A549 treated with dexamethasone at 1 μM for 4 hours (cell line): ENCODE results near the gene EDARADD. TPM values are rescaled to one million over a fixed set of nuclear protein-coding genes. Genes with fewer than 3 reads are reported as not detected.

Experiments
- total RNA-seq: library from RNA; stranded (reverse); fragments of 200-300 nt; extraction: Qiagen RNA extraction; gene quantifications from 5 replicates; pipeline ENCODE4 v1.2.3, GENCODE V29; 2022

EDARADD gene
- total RNA-seq, result 3.1 to 4.0 TPM (median 3.7 TPM) in 5 replicates

DNA sequence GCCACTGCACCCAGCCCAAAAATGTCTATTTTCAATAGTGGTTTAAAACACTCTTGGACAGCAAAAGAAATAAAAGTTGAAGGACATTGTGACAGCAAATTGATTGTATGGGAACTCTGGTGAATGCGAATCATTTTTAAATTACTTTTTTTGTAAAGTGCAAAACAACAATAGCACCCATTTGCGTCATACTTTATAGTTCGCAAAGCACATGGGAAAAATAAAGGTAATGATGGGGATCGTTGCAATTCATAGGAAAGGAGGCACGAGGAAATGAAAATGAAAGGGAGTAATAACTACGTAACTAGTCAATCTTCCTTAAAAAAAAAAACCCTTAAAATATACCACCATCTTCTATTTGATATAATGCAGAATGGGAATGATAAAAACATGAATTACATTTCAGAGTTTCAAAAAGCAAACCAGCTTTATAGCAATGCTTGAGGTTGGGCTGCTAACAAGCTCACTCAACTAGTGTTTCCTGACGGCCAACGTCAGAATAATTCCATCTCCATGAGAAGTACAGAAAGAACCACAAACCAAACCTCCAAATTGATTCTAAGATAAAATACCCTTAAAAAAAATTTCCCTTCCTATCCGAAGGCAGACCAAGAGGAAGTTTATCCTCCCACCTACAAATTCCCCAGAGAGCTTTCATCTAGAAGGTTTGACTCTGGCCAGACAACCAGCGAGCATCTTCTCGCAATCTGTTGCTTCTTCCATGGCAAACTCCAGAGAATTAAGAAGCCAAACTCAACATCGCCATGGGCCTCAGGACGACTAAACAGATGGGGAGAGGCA lies at the start of gene EDARADD:
EDARADD (plus strand) TSS at position 606 of the 801 bp plus-strand sequence; CDS start at position 765, 159 bp downstream.

DNA sequence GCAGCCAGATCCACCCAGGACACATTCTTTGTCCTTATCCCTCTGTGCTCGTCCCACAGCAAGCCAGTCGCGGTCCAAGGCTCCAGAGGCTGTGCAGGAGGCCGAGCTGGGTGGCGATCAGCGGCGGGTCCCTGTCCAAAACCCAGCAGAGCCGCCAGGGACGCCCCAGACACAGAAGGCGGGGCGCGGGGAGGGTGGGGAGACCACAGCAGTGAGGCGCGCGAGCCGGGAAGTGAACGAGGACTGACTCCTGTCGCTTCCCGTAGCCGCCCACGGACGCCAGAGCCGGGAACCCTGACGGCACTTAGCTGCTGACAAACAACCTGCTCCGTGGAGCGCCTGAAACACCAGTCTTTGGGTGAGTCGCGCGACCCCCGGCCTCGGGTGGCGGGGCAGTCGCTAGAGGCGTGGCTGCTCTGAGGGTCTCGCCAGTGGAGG lies 129.6 kb downstream of the EDARADD start, which contains the start of gene LGALS8:
LGALS8 (plus strand) TSS at position 279 of the 438 bp plus-strand sequence. CDS start 2,089 bp downstream, outside the sequence.

Other genes with a start within 250 kb of the EDARADD start
- gene ERO1B, start 112.3 kb upstream of the EDARADD start, total RNA-seq, result 2.7 to 3.1 TPM (median 2.9 TPM) in 5 replicates
- 28.6 to 36.8 TPM (median 34.1 TPM) in 5 replicates for gene LGALS8, start 129.7 kb downstream of the EDARADD start, total RNA-seq
- 20.0 to 32.2 TPM (median 28.5 TPM) in 5 replicates for gene HEATR1, start 210.2 kb downstream of the EDARADD start, total RNA-seq